GM18861 (cell line): ENCODE data around the gene ZFAND3.
"Not testable (repeated sequence)": the region's sequence is repeated elsewhere in the genome, so short reads cannot be mapped to it uniquely, and the experiment has no call there.

Experiments
- ATAC-seq: cut with Tn5 transposase; IDR thresholded peaks from one replicate; pipeline ENCODE4 v1.9.1; 2021; ENCODE audit not compliant: unreplicated experiment

ZFAND3 gene

DNA sequence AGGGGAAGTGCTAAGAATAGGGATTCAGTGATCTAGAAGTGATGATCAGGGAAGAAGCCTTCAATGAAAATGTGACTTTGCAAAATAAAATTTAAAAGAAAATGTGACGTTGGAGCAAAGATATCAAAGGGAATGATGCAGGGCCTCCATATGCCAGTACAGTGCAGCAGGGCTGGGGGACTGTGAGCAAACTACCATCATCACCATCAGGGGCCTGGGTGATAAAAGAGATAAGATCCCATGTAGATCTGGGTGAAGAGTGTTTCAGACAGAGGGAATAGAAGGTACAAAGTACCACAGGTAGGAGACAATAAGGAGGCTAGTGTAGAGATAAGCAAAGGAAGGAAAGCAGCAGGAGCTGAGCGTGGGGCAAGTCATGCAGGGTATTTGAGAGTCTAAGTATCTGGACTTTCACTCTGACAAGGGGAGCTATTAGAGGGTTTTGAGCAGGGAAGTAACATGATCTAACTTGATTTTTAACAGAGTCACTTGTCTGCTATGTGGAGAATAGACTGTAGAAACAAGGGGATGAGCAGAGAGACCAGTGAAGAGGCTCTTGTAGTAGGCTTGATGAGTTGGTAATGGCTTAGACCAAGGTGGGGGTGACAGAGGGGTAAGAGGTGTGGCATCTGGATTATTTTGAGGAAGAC, 295.6 kb downstream of the ZFAND3 start:
- no peak for ATAC-seq

GRCh38 chr6:38115626-38116008, 296.1 kb downstream of the ZFAND3 start:
- ATAC-seq = no peak

GRCh38 chr6:38116248-38116647, 296.7 kb downstream of the ZFAND3 start:
- ATAC-seq = no peak

GRCh38 chr6:38117281-38117680, 297.8 kb downstream of the ZFAND3 start:
- no peak for ATAC-seq

DNA sequence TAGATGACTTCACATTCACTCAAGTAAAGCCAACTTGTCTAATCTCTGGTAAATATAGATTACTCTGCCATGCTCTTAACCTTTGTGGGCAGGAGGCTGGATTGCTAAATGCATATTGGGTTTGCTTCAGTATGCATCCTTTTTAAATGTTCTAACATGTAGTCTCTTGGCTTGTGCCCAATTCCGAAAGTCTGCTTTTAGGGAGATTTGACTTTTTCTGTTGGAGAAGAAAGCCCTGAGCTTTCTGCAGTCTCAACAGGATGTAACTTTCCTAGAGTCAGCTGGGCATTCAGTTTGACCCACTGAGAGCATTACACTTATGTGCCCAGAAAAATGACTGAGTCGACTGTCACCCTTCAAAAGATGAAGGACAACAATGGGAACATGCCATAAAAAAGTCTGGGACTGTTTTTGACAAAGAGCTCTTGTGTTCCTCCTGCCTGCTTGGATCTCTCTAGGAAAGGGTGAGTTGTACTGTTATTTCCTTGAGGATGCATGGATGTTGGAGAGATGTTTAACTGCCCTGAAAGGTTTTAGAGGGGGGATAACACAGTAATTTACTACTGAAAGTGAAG, 299.4 kb downstream of the ZFAND3 start:
- no peak for ATAC-seq

DNA sequence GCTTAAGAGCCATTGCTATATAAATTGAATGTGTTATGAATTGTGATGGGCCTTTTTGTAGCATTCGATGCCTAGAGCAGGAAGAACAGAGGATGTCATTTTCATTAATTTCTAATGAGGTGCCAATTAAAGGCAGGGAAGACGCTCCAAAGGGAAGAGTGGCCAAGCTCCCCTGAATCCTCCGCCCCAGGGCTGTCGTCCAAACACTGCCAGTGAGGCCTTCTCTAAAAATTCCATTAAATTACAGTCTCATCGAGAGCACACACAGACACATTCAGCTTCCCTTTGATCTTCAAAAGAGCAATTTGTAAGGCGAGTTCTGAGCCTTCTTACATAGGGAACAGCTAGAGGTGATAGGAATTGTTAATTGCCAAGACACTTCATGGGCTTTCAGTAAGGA, 300.0 kb downstream of the ZFAND3 start:
- no peak for ATAC-seq

DNA sequence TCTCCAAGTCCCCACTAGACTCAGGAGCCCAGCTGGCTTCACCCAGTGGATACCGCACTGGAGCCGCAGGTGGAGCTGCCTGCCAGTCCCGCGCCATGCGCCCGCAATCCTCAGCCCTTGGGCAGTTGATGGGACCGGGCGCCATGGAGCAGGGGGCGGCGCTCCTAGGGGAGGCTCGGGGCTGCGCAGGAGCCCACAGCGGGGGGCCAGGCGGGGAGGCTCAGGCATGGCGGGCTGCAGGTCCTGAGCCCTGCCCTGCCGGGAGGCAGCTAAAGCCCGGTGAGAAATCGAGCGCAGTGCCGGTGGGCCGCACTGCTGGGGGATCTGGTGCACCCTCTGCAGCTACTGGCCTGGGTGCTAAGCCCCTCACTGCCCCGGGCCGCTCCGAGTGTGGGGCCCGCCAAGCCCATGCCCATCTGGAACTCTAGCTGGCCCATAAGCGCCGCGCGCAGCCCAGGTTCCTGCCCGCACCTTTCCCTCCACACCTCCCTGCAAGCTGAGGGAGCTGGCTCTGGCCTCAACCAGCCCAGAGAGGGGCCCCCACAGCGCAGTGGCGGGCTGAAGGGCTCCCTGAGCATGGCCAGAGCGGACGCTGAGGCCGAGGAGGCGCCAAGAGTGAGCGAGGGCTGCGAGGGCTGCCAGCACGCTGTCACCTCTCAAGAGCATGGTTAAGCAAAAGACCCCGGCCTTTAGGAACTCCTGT, 304.8 kb downstream of the ZFAND3 start:
- not testable (repeated sequence) for ATAC-seq

- no peak for ATAC-seq
Measured at GRCh38 chr6:38127284-38127683, 307.8 kb downstream of the ZFAND3 start.

DNA sequence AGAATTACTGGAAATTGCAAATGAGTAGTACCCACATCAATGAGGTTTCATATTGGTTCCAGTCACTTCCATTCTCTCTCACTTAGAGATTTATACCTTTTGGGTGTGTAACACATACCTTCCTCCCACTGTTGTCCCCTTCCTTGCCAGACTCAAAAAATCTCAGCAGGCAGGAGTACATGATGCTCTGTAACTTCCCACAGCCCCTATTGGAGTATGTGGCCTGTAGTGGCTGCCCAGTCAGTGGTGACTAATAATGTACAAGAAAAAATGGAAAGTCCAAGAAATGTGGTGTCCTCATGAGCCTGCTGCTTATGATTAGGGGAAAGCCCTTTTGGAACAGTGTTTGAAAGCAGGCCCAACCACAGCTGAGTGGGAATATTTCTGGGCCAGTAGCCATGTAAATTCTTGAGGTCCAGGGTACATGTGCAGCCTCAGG, 312.0 kb downstream of the ZFAND3 start:
- no peak for ATAC-seq

DNA sequence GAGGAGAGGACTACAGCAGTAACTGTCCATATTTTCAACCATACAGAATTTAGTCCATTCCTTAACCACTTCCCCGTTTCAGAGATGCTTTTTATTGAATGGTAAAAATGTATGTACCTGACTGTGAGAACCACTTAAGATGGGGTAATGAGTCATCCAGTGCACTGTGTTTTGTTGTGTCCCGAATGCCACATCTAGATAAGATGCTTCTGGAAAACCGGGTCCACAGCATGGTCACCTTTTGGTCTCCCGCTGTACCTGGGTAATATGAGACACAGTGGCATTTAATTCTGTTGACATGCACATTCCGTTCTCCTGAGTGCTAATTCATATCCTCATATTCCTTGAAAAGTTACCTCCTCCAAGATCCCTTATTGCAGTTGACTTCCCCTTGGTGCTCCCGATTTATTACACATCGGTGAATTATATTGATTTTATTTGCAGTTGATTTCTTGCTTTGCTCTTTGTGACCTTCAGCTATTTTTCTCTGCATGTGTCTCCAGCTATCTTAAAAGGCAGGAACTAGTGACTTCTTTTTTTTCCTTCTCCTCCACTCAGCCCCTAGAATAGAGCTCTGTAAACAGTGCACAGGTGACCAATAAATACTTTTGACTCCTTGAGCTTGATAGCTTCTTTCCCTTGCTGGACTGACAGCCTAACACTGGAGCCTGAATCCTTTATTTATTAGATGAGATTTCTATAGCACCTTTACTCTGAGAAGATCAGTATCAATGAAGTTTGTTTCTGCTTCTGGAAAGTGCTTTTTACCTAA, 314.6 kb downstream of the ZFAND3 start:
- no peak for ATAC-seq

GRCh38 chr6:38134704-38135088, 315.2 kb downstream of the ZFAND3 start:
- ATAC-seq = no peak

DNA sequence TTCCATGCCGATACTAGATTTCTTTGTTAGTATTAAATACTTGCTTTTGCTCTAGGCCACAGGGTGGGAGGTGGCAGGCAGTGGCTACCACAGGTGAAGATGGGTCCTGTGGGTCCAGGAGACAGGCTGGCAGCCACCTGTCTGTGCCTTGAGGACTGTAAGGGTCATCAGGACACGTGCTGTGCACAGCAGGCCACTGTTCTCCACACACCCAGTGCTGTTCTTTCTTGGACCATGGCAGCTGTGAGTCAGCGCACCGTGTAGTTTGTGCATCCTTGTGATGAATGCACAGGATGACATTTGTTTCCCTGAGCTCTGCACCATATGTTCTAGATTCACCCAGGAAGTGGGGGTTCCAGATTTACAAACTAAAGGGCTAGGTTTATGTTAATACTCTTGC, 317.0 kb downstream of the ZFAND3 start:
- no peak for ATAC-seq

- no peak for ATAC-seq
Measured at GRCh38 chr6:38137608-38138265, 318.2 kb downstream of the ZFAND3 start.

DNA sequence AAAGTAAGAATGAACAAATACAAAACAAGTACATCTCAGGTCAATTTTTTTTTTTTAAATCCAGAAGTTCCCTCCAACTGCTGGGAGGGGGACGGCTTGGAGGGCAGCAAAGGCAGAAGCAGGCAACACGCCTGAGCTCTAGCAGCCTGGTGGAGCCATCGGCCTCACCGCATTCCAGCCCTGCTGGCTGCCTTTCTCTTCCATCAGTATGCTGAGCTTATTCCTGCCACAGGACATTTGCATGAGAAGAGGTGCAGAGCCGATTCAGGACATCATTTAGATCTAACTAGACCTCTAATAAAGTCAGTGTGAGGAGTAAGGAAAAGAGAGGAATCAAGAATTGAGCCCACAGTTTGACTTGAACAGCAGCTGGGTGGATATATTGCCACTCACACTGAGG, 318.8 kb downstream of the ZFAND3 start:
- no peak for ATAC-seq

DNA sequence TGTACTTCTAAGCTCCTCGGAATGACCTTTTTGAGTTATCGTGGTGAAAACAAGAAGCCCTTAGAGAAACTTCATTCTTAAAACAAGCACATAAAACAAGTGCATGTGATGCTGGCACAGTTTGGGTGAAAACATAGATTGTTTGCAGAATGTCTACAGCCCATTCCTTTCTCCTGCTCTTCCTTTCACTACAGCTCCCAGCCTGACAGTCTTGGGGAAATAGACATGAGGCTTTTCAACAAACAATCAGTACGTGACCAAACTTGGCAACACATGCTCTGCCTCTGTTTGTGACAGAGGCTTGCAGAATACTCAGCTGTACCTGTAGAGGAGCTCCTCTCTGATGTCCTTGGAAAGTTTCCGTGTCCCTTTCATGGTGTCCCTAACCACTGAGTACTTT, 321.6 kb downstream of the ZFAND3 start:
- ATAC-seq = no peak

DNA sequence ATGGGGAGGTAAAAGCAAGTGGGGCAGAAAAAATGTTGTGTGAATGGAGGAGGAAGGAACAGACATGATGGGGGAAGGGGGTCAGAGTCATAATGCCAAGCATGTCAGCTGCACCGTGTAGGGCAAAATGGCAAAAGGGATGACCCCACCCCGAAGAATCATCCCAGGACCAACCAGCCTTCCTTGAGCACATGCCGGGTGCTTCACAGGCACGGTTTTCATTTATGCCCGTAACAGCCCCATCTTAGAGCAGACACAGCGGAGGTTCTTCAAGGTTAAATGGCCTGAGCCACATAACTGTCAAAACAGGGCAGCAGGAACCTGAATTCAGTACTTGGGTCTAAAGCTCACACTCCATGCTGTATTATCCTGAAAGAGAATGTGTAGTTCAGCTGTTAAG, 322.2 kb downstream of the ZFAND3 start:
- no peak for ATAC-seq

- no peak for ATAC-seq
Measured at GRCh38 chr6:38142178-38142902, 322.8 kb downstream of the ZFAND3 start.

DNA sequence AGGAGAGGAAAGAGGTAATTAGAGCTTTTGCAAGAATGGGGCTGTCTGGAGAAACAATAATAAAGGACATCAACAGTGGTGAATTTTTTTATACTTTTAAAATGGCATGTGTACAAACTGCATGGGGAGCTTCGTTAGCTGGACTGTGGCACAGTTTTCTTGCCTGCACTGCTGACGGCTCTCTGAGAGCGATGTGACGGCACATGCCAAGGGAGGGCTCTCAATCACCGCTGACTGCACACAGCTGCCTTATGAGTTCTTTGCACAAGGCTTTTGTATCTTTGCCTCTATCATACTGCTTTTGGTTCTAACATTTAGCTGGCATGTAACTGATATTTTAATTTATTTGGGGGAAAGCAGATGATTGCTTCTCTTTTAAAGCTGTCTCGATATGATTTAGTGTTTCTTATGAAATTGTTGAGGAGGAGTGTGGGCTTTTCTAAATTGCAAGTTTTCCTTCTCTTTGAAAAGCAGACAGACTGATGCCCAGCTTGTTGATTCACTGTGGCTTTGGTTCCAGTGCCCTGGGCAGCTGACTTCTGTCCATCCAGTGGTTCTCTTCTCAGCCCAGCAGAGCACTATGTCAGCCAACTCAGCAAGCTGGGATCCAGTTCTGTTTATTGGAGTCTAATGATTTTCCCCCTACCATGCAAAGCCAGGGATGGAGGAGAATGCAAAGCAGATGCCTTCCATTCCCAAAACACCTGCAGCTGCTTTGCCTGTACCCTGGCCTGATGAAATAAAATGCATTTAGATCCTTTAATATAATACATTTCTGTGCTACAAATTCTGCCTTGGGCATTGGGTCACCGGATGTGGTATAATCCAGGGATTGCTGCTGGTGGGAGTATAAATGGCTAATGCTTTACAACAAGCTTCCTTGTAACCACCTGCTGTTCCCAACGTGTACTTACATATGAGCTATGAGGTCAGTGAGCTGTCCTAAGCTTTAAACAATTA, 323.9 kb downstream of the ZFAND3 start:
- no peak for ATAC-seq

- ATAC-seq = no peak
Measured at GRCh38 chr6:38144365-38144945, 324.9 kb downstream of the ZFAND3 start.
